Mesenchymal stem cell (in vitro differentiated cells and primary cell): ENCODE measurements around the gene IL22.

ENCODE experiments used
- DNase-seq: peaks from one replicate; pipeline ENCODE4 v3.0.0-alpha.2; 2013
- H2AFZ ChIP-seq: one replicate; pipeline ENCODE4 v1.6.1; 2013; ENCODE audit warnings: low read depth, mild to moderate bottlenecking, control low read depth, inconsistent platforms, low read length, moderate library complexity
- H2AK5ac ChIP-seq: 2 replicates; pipeline ENCODE4 v1.6.1; 2013; ENCODE audit warnings: low read length, moderate library complexity, mild to moderate bottlenecking, inconsistent platforms; ENCODE audit not compliant: severe bottlenecking
- H2BK120ac ChIP-seq: one replicate; pipeline ENCODE4 v1.6.1; 2013; ENCODE audit warnings: low read depth, mild to moderate bottlenecking, inconsistent platforms, low read length, moderate library complexity
- H2BK12ac ChIP-seq, 2 experiments: one replicate each; pipeline ENCODE4 v1.6.1; 2013; ENCODE audit warnings: inconsistent platforms in 2 of 2, low read length in 2 of 2, mild to moderate bottlenecking in 2 of 2, moderate library complexity in 2 of 2, control low read depth in 1 of 2
- H2BK15ac ChIP-seq: one replicate; pipeline ENCODE4 v1.6.1; 2013; ENCODE audit warnings: mild to moderate bottlenecking, low read depth, inconsistent platforms; ENCODE audit not compliant: poor library complexity, severe bottlenecking
- H2BK5ac ChIP-seq: 2 replicates; pipeline ENCODE4 v1.6.1; 2013; ENCODE audit warnings: low read depth, mild to moderate bottlenecking, low read length, control low read depth, inconsistent platforms; ENCODE audit not compliant: poor library complexity, severe bottlenecking
- H3K14ac ChIP-seq, 2 experiments: one replicate each; pipeline ENCODE4 v1.6.1; 2013; ENCODE audit warnings: inconsistent platforms in 2 of 2, low read length in 2 of 2, control low read depth in 1 of 2, mild to moderate bottlenecking in 1 of 2, moderate library complexity in 1 of 2
- H3K18ac ChIP-seq, 2 experiments: one replicate each; pipeline ENCODE4 v1.6.1; 2013; ENCODE audit warnings: inconsistent platforms in 2 of 2, low read length in 2 of 2, control low read depth in 1 of 2, low read depth in 1 of 2, mild to moderate bottlenecking in 1 of 2
- H3K23ac ChIP-seq, 2 experiments: one replicate each; pipeline ENCODE4 v1.6.1; 2013; ENCODE audit warnings: inconsistent platforms in 2 of 2, low read length in 2 of 2, mild to moderate bottlenecking in 2 of 2, moderate library complexity in 2 of 2, control low read depth in 1 of 2
- H3K27ac ChIP-seq: 2 replicates; pipeline ENCODE4 v1.5.1; 2013; ENCODE audit warnings: mild to moderate bottlenecking, moderate library complexity, low read length, control low read depth, inconsistent platforms; ENCODE audit not compliant: poor library complexity, severe bottlenecking
- H3K27me3 ChIP-seq, 2 experiments: 2 replicates each; pipeline versions ENCODE4 v1.6.1 to v1.7.0; 2013; ENCODE audit warnings: low read length in 2 of 2, mild to moderate bottlenecking in 2 of 2, moderate library complexity in 2 of 2, control low read depth in 1 of 2, inconsistent platforms in 1 of 2; ENCODE audit not compliant: control insufficient read depth in 1 of 2, insufficient read depth in 1 of 2
- H3K36me3 ChIP-seq, 2 experiments: 2 replicates each; pipeline versions ENCODE4 v1.6.1 to v1.7.0; 2013; ENCODE audit warnings: low read length in 2 of 2, control low read depth in 1 of 2, inconsistent platforms in 1 of 2, low read depth in 1 of 2, mild to moderate bottlenecking in 1 of 2; ENCODE audit not compliant: insufficient read depth in 2 of 2, control insufficient read depth in 1 of 2
- H3K4ac ChIP-seq, 2 experiments: one replicate each; pipeline ENCODE4 v1.6.1; 2013; ENCODE audit warnings: inconsistent platforms in 2 of 2, low read length in 2 of 2, mild to moderate bottlenecking in 2 of 2, moderate library complexity in 2 of 2, control low read depth in 1 of 2, low read depth in 1 of 2
- H3K4me1 ChIP-seq: 2 replicates; pipeline ENCODE4 v1.6.1; 2013; ENCODE audit warnings: low read depth, low read length, control low read depth; ENCODE audit not compliant: control insufficient read depth, insufficient read depth
- H3K4me2 ChIP-seq: 2 replicates; pipeline ENCODE4 v1.6.1; 2013; ENCODE audit warnings: low read length, mild to moderate bottlenecking, inconsistent platforms; ENCODE audit not compliant: poor library complexity, severe bottlenecking
- H3K4me3 ChIP-seq, 2 experiments: 2 replicates each; pipeline versions ENCODE4 v1.5.1 to v1.7.0; 2013; ENCODE audit warnings: low read length in 2 of 2, mild to moderate bottlenecking in 2 of 2, control low read depth in 1 of 2, low read depth in 1 of 2; ENCODE audit not compliant: insufficient read depth in 1 of 2
- H3K79me1 ChIP-seq: replicated peaks from 2 replicates; pipeline ENCODE4 v1.6.1; 2013; ENCODE audit warnings: mild to moderate bottlenecking, control low read depth, low read length, inconsistent platforms; ENCODE audit not compliant: poor library complexity, severe bottlenecking
- H3K9ac ChIP-seq: 2 replicates; pipeline ENCODE4 v1.7.0; 2013; ENCODE audit warnings: mild to moderate bottlenecking, low read length, moderate library complexity
- H3K9me3 ChIP-seq: 2 replicates; pipeline ENCODE4 v1.7.0; 2013; ENCODE audit warnings: mild to moderate bottlenecking, low read length; ENCODE audit not compliant: control insufficient read depth
- H4K8ac ChIP-seq: one replicate; pipeline ENCODE4 v1.6.1; 2013; ENCODE audit warnings: inconsistent platforms, mild to moderate bottlenecking, low read length, moderate library complexity
- H4K91ac ChIP-seq: one replicate; pipeline ENCODE4 v1.6.1; 2013; ENCODE audit warnings: mild to moderate bottlenecking, low read length, inconsistent platforms
- WGBS: methylation state at CpG from one replicate; pipeline ENCODE4 v1.1.7; 2013; ENCODE audit warnings: mixed read lengths; 5-methylcytosine and 5-hydroxymethylcytosine counted together

IL22 gene

GRCh38 chr12:68279227-68280054, 26.0 kb upstream of the IL22 start:
- Histone ChIP-seq H3K27ac (no peak overlapping the region), H2BK120ac (no peak overlapping the region), H4K8ac (no peak overlapping the region), H2BK12ac (no peak overlapping the region), H2BK5ac (no peak overlapping the region), H3K4me3 (no peak overlapping the region), H3K79me1 (no peaks in the 10 kb centered on the region), H3K4me2 (no peak overlapping the region), H3K18ac (no peak overlapping the region), H3K36me3 (no peaks in the 10 kb centered on the region), H3K9ac (no peak overlapping the region), H2AK5ac (no peak overlapping the region), H3K23ac (no peak overlapping the region), H3K9me3 (no peaks in the 10 kb centered on the region), H3K4me1 (peaks cover 2% of the 10 kb centered on the region), H2BK15ac (no peak overlapping the region), H3K4ac (no peak overlapping the region), H4K91ac (no peak overlapping the region), H2AFZ (no peak overlapping the region), H3K27me3 (no peaks in the 10 kb centered on the region), H3K14ac (no peak overlapping the region)
- DNase-seq = peak; percentile 70
- WGBS = 67% methylated on average over 5 of the region's 5 CpGs

- no peaks in the 10 kb centered on the region for H3K79me1 ChIP-seq
- no peak overlapping the region for H2AK5ac ChIP-seq
- H3K14ac ChIP-seq = no peak overlapping the region
- H3K4me3 ChIP-seq = no peak overlapping the region
- no peaks in the 10 kb centered on the region for H3K9me3 ChIP-seq
- H4K91ac ChIP-seq = no peak overlapping the region
- no peak for DNase-seq
- no peak overlapping the region for H4K8ac ChIP-seq
- H3K27me3 ChIP-seq = no peaks in the 10 kb centered on the region
- H2BK12ac ChIP-seq = no peak overlapping the region
- no peak overlapping the region for H3K9ac ChIP-seq
- WGBS = 90% methylated on average over 4 of the region's 6 CpGs
- no peak overlapping the region for H2AFZ ChIP-seq
- H3K27ac ChIP-seq = no peak overlapping the region
- no peak overlapping the region for H3K4me2 ChIP-seq
- no peak overlapping the region for H2BK15ac ChIP-seq
- H3K4me1 ChIP-seq = peaks cover 2% of the 10 kb centered on the region
- no peak overlapping the region for H3K4ac ChIP-seq
- H3K23ac ChIP-seq = no peak overlapping the region
- no peak overlapping the region for H2BK120ac ChIP-seq
- H3K18ac ChIP-seq = no peak overlapping the region
- no peaks in the 10 kb centered on the region for H3K36me3 ChIP-seq
- no peak overlapping the region for H2BK5ac ChIP-seq
Observed at GRCh38 chr12:68276402-68276930, 23.1 kb upstream of the IL22 start.

- Histone ChIP-seq H4K8ac (no peak overlapping the region), H3K14ac (no peak overlapping the region), H3K4me1 (no peaks in the 10 kb centered on the region), H2BK15ac (no peak overlapping the region), H3K36me3 (no peaks in the 10 kb centered on the region), H2BK5ac (no peak overlapping the region), H2BK12ac (no peak overlapping the region), H3K18ac (no peak overlapping the region), H3K9me3 (no peaks in the 10 kb centered on the region), H4K91ac (no peak overlapping the region), H2BK120ac (no peak overlapping the region), H2AFZ (no peak overlapping the region), H2AK5ac (no peak overlapping the region), H3K23ac (no peak overlapping the region), H3K27me3 (no peaks in the 10 kb centered on the region), H3K4ac (no peak overlapping the region), H3K27ac (no peak overlapping the region), H3K4me2 (no peak overlapping the region), H3K79me1 (no peaks in the 10 kb centered on the region), H3K9ac (no peak overlapping the region), H3K4me3 (no peak overlapping the region)
- no peak for DNase-seq
Observed at GRCh38 chr12:68272732-68273131, 19.3 kb upstream of the IL22 start.

GRCh38 chr12:68271346-68271745, 17.9 kb upstream of the IL22 start:
- Histone ChIP-seq H3K23ac (no peak overlapping the region), H3K4me2 (no peak overlapping the region), H2BK15ac (no peak overlapping the region), H3K18ac (no peak overlapping the region), H4K8ac (no peak overlapping the region), H3K9ac (no peak overlapping the region), H2AK5ac (no peak overlapping the region), H3K4me1 (no peaks in the 10 kb centered on the region), H3K4me3 (no peak overlapping the region), H2BK5ac (no peak overlapping the region), H3K4ac (no peak overlapping the region), H2AFZ (no peak overlapping the region), H2BK120ac (no peak overlapping the region), H3K27ac (no peak overlapping the region), H4K91ac (no peak overlapping the region), H3K14ac (no peak overlapping the region), H2BK12ac (no peak overlapping the region), H3K36me3 (no peaks in the 10 kb centered on the region), H3K79me1 (no peaks in the 10 kb centered on the region), H3K9me3 (no peaks in the 10 kb centered on the region), H3K27me3 (no peaks in the 10 kb centered on the region)
- DNase-seq = peak; percentile 92
- WGBS = 30% methylated on average over 6 of the region's 8 CpGs
